HepG2 (cell line): ENCODE data around the gene LGALS4. TPM values are rescaled to one million over a fixed set of nuclear protein-coding genes. Genes with fewer than 3 reads are reported as not detected.

Source experiments
- FOSL2 ChIP-seq: sonication (generic); formaldehyde crosslinking; IDR thresholded peaks from 2 replicates; pipeline ENCODE4 v1.4.0; 2020; ENCODE audit warnings: missing genetic modification reagents
- GPBP1L1 ChIP-seq: sonication (generic); formaldehyde crosslinking; IDR thresholded peaks from 2 replicates; pipeline ENCODE4 v1.5.0; 2020; ENCODE audit warnings: mild to moderate bottlenecking, missing genetic modification reagents
- MEF2D ChIP-seq: sonication (generic); formaldehyde crosslinking; IDR thresholded peaks from 2 replicates; pipeline ENCODE4 v1.5.1; 2020; ENCODE audit warnings: mild to moderate bottlenecking, missing genetic modification reagents
- MIXL1 ChIP-seq: IDR thresholded peaks from 2 replicates; pipeline ENCODE4 v1.6.1; 2016
- PAF1 ChIP-seq: IDR thresholded peaks from 2 replicates; pipeline ENCODE4 v1.6.1; 2016; ENCODE audit warnings: missing genetic modification reagents, missing compliant biosample characterization
- PATZ1 ChIP-seq: sonication (generic); formaldehyde crosslinking; IDR thresholded peaks from 2 replicates; pipeline ENCODE4 v1.4.0; 2020; ENCODE audit warnings: missing genetic modification reagents
- RARA ChIP-seq: IDR thresholded peaks from 2 replicates; pipeline ENCODE4 v1.6.1; 2016; ENCODE audit warnings: missing genetic modification reagents, missing compliant biosample characterization
- SALL1 ChIP-seq: sonication (generic); formaldehyde crosslinking; IDR thresholded peaks from 2 replicates; pipeline ENCODE4 v1.8.0; 2022; ENCODE audit warnings: mild to moderate bottlenecking, missing genetic modification reagents
- TAF1 ChIP-seq: sonication (generic); formaldehyde crosslinking; IDR thresholded peaks from 2 replicates; pipeline ENCODE4 v1.4.0; 2020; ENCODE audit warnings: missing genetic modification reagents
- WIZ ChIP-seq: sonication (generic); formaldehyde crosslinking; IDR thresholded peaks from 2 replicates; pipeline ENCODE4 v1.5.1; 2020; ENCODE audit warnings: mild to moderate bottlenecking, missing genetic modification reagents
- ZBTB38 ChIP-seq: sonication (generic); formaldehyde crosslinking; IDR thresholded peaks from 2 replicates; pipeline ENCODE4 v1.5.1; 2020; ENCODE audit warnings: mild to moderate bottlenecking, missing genetic modification reagents
- ZGPAT ChIP-seq: IDR thresholded peaks from 2 replicates; pipeline ENCODE4 v1.6.1; 2016; ENCODE audit warnings: mild to moderate bottlenecking
- ZNF562 ChIP-seq: sonication (generic); formaldehyde crosslinking; IDR thresholded peaks from 2 replicates; pipeline ENCODE4 v1.8.0; 2022; ENCODE audit warnings: missing genetic modification reagents, borderline replicate concordance
- ZNF670 ChIP-seq: sonication (generic); formaldehyde crosslinking; IDR thresholded peaks from 2 replicates; pipeline ENCODE4 v1.8.0; 2022; ENCODE audit warnings: mild to moderate bottlenecking, missing genetic modification reagents, borderline replicate concordance
- ZNF672 ChIP-seq: sonication (generic); formaldehyde crosslinking; IDR thresholded peaks from 2 replicates; pipeline ENCODE4 v1.8.1; 2022; ENCODE audit warnings: missing genetic modification reagents
- ZNF879 ChIP-seq: sonication (generic); formaldehyde crosslinking; IDR thresholded peaks from 2 replicates; pipeline ENCODE4 v1.8.1; 2023; ENCODE audit warnings: missing genetic modification reagents
- polyA plus RNA-seq, 8 experiments: library from polyadenylated mRNA; depleted of rRNA in 3 of 8; stranded (reverse) in 7 of 8; unstranded in 1 of 8; fragments of >200 nt; fragmentation: Illumina TruSeq in 4 of 8; extraction: Trizol in 4 of 8; gene quantifications; 2 replicates each; pipeline versions ENCODE4 v1.2.1 to v1.2.3, GENCODE V29; 2011 to 2016; ENCODE audit warnings: low read depth in 4 of 8, missing spikeins in 1 of 8, mixed read lengths in 1 of 8; ENCODE audit not compliant: insufficient read depth in 1 of 8
- total RNA-seq, 5 experiments: library from RNA; depleted of rRNA; stranded (reverse); fragments of >200 nt; fragmentation: Illumina TruSeq; extraction: Trizol; gene quantifications; 2 replicates each; pipeline ENCODE4 v1.2.3, GENCODE V29; 2016; ENCODE audit warnings: low read depth in 1 of 5
- TF ChIP-seq, protein P1 (sequence below): sonication (generic); formaldehyde crosslinking; IDR thresholded peaks from 2 replicates; pipeline ENCODE4 v1.4.0; 2020; ENCODE audit warnings: missing genetic modification reagents, mild to moderate bottlenecking, borderline replicate concordance
- TF ChIP-seq, protein P2 (sequence below): sonication (generic); formaldehyde crosslinking; IDR thresholded peaks from 2 replicates; pipeline ENCODE4 v1.4.0; 2020; ENCODE audit warnings: missing genetic modification reagents, borderline replicate concordance
- TF ChIP-seq, protein P3 (sequence below): sonication (generic); formaldehyde crosslinking; IDR thresholded peaks from 2 replicates; pipeline ENCODE4 v1.4.0; 2020; ENCODE audit warnings: missing genetic modification reagents
- TF ChIP-seq, protein P4 (sequence below): sonication (generic); formaldehyde crosslinking; IDR thresholded peaks from 2 replicates; pipeline ENCODE4 v1.5.0; 2020; ENCODE audit warnings: missing genetic modification reagents

LGALS4 gene
- total and polyA plus RNA-seq, 2 of the 13 experiments (the other 11 are each of a cell fraction or from before 2014, with no cell fraction given), result 0.24 to 0.71 TPM

DNA sequence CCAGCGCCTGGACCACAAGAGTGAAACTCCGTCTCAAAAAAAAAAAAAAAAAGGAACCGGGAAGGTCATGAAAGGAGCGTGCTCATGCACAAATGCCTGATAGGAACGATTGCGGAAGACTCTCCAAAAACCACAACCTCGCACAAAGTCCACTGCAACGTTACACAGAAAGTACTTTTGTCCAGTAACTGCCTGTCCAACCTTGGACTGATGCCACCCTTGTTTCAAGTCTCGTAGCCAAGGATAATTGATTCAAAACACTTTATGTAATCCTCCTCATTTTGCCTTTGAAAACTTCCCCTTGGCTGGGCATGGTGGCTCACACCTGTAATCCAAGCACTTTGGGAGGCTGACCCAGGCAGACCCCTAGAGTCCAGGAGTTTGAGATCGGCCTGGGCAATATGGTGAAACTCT lies 53.1 kb downstream of the LGALS4 start (continued):
- no peak for TF ChIP-seq WIZ (CRISPR knock-in tag)
- no peak for TF ChIP-seq GPBP1L1 (CRISPR knock-in tag)
- TF ChIP-seq MEF2D (CRISPR knock-in tag), result peak; percentile 63; the same call in 1 of the 2 replicates
- no peak for TF ChIP-seq ZNF670 (CRISPR knock-in tag)
- TF ChIP-seq ZNF562 (CRISPR knock-in tag), result no peak
- TF ChIP-seq PAF1 (CRISPR knock-in tag), result no peak
- TF ChIP-seq FOSL2 (CRISPR knock-in tag), result peak; percentile 72
- TF ChIP-seq TAF1, result peak; percentile 19; the same call in 1 of the 2 replicates
- TF ChIP-seq, protein P1, sequence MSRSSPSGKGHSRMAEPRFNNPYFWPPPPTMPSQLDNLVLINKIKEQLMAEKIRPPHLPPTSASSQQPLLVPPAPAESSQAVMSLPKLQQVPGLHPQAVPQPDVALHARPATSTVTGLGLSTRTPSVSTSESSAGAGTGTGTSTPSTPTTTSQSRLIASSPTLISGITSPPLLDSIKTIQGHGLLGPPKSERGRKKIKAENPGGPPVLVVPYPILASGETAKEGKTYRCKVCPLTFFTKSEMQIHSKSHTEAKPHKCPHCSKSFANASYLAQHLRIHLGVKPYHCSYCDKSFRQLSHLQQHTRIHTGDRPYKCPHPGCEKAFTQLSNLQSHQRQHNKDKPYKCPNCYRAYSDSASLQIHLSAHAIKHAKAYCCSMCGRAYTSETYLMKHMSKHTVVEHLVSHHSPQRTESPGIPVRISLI (CRISPR knock-in tag), result peak; percentile 99
- peak; percentile 84 for TF ChIP-seq ZGPAT (CRISPR knock-in tag)
- TF ChIP-seq ZNF672 (CRISPR knock-in tag), result no peak
- TF ChIP-seq, protein P2, sequence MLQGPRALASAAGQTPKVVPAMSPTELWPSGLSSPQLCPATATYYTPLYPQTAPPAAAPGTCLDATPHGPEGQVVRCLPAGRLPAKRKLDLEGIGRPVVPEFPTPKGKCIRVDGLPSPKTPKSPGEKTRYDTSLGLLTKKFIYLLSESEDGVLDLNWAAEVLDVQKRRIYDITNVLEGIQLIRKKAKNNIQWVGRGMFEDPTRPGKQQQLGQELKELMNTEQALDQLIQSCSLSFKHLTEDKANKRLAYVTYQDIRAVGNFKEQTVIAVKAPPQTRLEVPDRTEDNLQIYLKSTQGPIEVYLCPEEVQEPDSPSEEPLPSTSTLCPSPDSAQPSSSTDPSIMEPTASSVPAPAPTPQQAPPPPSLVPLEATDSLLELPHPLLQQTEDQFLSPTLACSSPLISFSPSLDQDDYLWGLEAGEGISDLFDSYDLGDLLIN (CRISPR knock-in tag), result no peak
- TF ChIP-seq MIXL1 (CRISPR knock-in tag), result peak; percentile 95
- peak; percentile 46; the same call in 1 of the 2 replicates for TF ChIP-seq ZBTB38 (CRISPR knock-in tag)
- TF ChIP-seq, protein P3, sequence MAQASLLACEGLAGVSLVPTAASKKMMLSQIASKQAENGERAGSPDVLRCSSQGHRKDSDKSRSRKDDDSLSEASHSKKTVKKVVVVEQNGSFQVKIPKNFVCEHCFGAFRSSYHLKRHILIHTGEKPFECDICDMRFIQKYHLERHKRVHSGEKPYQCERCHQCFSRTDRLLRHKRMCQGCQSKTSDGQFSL (CRISPR knock-in tag), result no peak
- peak; percentile 86 for TF ChIP-seq SALL1
- TF ChIP-seq ZNF879 (CRISPR knock-in tag), result no peak
- TF ChIP-seq, protein P4, sequence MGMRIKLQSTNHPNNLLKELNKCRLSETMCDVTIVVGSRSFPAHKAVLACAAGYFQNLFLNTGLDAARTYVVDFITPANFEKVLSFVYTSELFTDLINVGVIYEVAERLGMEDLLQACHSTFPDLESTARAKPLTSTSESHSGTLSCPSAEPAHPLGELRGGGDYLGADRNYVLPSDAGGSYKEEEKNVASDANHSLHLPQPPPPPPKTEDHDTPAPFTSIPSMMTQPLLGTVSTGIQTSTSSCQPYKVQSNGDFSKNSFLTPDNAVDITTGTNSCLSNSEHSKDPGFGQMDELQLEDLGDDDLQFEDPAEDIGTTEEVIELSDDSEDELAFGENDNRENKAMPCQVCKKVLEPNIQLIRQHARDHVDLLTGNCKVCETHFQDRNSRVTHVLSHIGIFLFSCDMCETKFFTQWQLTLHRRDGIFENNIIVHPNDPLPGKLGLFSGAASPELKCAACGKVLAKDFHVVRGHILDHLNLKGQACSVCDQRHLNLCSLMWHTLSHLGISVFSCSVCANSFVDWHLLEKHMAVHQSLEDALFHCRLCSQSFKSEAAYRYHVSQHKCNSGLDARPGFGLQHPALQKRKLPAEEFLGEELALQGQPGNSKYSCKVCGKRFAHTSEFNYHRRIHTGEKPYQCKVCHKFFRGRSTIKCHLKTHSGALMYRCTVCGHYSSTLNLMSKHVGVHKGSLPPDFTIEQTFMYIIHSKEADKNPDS (CRISPR knock-in tag), result no peak
- peak; percentile 48 for TF ChIP-seq PATZ1
- TF ChIP-seq RARA, result peak; percentile 89
